Stimulated activated naive B cell treated with anti-CD40 and anti-IgM and Interleukin-4, amounts not matched to agents 10 μg/mL and 1 μg/mL and 100 μg/mL, for 72 hours (primary cell): ENCODE measurements around the gene DDO.

Source experiments
- ATAC-seq, 2 donors: fragments of 150-1000 bp; cut with Tn5 transposase; replicated peaks; 2 replicates each; pipeline ENCODE4 v1.10.0; 2021; ENCODE audit warnings: moderate library complexity in 1 of 2
- DNase-seq: peaks from one replicate; pipeline ENCODE4 v3.0.0; 2021
- H3K27ac Mint-ChIP-seq: one replicate; pipeline ENCODE4 v1.8.0; 2022; ENCODE audit warnings: mild to moderate bottlenecking, mixed read lengths
- H3K27me3 Mint-ChIP-seq, 2 donors: one replicate each; pipeline ENCODE4 v1.8.0; 2022; ENCODE audit warnings: mixed read lengths in 2 of 2
- H3K36me3 Mint-ChIP-seq, 2 donors: one replicate each; pipeline ENCODE4 v1.8.0; 2022; ENCODE audit warnings: mixed read lengths in 2 of 2, mild to moderate bottlenecking in 1 of 2
- H3K4me1 Mint-ChIP-seq, 2 donors: one replicate each; pipeline ENCODE4 v1.8.0; 2022; ENCODE audit warnings: mixed read lengths in 2 of 2, mild to moderate bottlenecking in 1 of 2
- H3K4me3 Mint-ChIP-seq, 2 donors: one replicate each; pipeline ENCODE4 v1.8.0; 2022; ENCODE audit warnings: mild to moderate bottlenecking in 2 of 2, mixed read lengths in 2 of 2, moderate library complexity in 1 of 2
- H3K9me3 Mint-ChIP-seq, 2 donors: one replicate each; pipeline ENCODE4 v1.8.0; 2022; ENCODE audit warnings: mixed read lengths in 2 of 2, mild to moderate bottlenecking in 1 of 2

The DDO gene

GRCh38 chr6:110404607-110405006 is 10.8 kb downstream of the DDO start:
- no peaks in the 10 kb centered on the region for H3K36me3 Mint-ChIP-seq
- H3K27ac Mint-ChIP-seq, result no peak overlapping the region
- no peaks in the 10 kb centered on the region for H3K4me1 Mint-ChIP-seq
- no peaks in the 10 kb centered on the region for H3K9me3 Mint-ChIP-seq
- peaks cover 0 to 8% of the 10 kb centered on the region in 2 donors for H3K27me3 Mint-ChIP-seq
- DNase-seq (no peak), ATAC-seq (no peak)
- no peak overlapping the region for H3K4me3 Mint-ChIP-seq

DNA sequence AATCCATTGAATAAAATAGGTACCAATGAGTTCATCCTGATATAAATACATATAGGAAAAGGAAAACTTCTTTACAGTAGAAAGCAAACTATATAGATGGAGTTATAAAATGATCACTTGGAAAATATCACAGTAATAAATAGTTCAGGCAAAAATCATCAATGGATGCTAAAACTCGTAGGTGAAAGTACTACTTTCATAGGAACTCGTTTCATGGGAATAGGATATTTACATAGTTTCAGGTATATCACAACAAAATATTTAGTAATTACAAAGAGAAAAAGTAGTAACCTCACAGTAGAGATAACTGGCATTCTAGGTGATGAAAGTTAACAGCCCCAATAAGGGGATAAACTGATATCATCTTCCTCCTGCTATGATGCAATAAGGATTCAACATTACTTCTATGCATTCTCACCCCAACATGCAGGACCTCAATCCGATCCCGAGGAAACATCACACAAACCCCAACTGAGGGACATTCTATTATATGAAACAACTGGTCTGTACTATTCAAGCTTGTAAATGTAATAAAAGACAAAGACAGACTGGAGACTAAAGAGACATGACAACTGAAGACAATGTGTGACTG is 13.7 kb downstream of the DDO start:
- ATAC-seq, result no peak
- Mint-ChIP-seq H3K4me3 (no peak overlapping the region), H3K36me3 (no peaks in the 10 kb centered on the region), H3K27ac (no peak overlapping the region), H3K9me3 (no peaks in the 10 kb centered on the region), H3K27me3 (peaks cover 0 to 8% of the 10 kb centered on the region in 2 donors), H3K4me1 (no peaks in the 10 kb centered on the region)
- DNase-seq, result no peak

DNA sequence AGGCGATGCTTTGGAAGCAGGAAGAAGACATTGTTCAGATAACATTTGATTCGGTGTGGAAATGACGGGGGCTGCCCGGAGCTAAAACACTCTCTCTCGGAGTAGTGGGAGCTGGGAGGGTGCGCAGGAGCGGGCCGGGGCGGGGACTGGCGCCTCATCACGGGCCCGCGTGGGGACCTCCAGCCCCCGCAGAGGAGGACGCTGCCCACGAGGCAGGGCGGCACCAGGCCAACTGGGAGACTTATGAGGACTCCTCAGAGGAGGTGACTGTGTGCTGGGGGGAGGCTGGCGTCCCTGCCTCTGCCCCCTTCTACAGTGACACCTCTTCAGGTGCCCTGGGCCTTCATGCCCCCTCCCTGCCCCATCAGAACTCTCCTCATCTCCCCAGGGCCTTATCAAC is 15.2 kb downstream of the DDO start:
- H3K36me3 Mint-ChIP-seq, result no peaks in the 10 kb centered on the region
- DNase-seq (no peak), ATAC-seq (no peak)
- no peaks in the 10 kb centered on the region for H3K4me1 Mint-ChIP-seq
- peak overlapping the region; percentile 56 to 78 for H3K4me3 Mint-ChIP-seq
- no peak overlapping the region for H3K27ac Mint-ChIP-seq
- peaks cover 0 to 8% of the 10 kb centered on the region in 2 donors for H3K27me3 Mint-ChIP-seq
- no peaks in the 10 kb centered on the region for H3K9me3 Mint-ChIP-seq

DNA sequence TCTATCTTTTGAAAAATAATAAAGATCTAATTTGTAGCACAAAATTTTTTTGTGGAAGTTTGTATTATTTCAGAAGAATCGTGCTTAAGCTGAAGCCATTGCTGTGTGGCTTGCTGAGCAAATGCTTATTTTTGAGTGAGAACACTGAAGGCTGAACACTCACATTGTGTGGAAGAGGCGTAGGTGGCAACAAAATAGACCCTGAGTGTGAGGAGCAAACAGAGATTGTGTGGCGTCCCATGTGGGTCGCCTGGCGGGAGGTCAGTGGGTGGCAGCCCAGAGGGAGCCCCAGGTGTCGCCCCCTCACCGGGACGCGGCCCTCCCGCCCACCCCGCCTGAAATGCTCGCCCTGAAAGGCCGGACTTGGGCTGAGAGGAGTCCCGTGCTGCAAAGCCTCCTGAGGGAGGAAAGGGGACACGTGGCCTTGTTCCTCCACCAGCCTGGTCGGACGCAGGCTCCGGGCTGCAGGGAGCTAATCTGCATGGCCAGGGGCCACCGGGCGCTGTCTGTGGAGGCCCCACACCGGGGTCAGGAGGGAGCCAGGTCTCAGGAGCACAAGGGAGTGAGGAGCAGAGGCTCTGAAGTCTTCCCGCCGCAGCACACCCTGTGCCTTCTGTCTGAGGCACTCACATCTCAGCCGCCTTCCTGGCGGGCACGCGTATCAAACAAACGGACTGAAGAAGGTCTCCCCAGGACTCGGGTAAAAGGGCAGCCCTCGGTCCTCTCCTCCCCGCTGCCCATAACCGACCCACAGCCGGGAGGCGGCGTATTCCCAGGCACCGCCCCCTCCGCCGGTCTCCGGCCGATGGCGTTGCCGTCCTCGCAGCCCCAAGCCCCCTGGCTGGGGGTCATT is 15.9 kb downstream of the DDO start:
- Mint-ChIP-seq H3K9me3 (no peaks in the 10 kb centered on the region), H3K27ac (no peak overlapping the region), H3K4me3 (peak overlapping the region; percentile 56 to 78), H3K27me3 (peaks cover 0 to 8% of the 10 kb centered on the region in 2 donors), H3K4me1 (no peaks in the 10 kb centered on the region), H3K36me3 (no peaks in the 10 kb centered on the region)
- peak; percentile 36 to 44 for ATAC-seq
- DNase-seq, result no peak

GRCh38 chr6:110398778-110399177 is 16.6 kb downstream of the DDO start:
- DNase-seq, result no peak
- H3K36me3 Mint-ChIP-seq, result no peaks in the 10 kb centered on the region
- H3K4me3 Mint-ChIP-seq, result no peak overlapping the region
- no peaks in the 10 kb centered on the region for H3K9me3 Mint-ChIP-seq
- no peak overlapping the region for H3K27ac Mint-ChIP-seq
- ATAC-seq, result no peak
- peaks cover 0 to 8% of the 10 kb centered on the region in 2 donors for H3K27me3 Mint-ChIP-seq
- no peaks in the 10 kb centered on the region for H3K4me1 Mint-ChIP-seq

DNA sequence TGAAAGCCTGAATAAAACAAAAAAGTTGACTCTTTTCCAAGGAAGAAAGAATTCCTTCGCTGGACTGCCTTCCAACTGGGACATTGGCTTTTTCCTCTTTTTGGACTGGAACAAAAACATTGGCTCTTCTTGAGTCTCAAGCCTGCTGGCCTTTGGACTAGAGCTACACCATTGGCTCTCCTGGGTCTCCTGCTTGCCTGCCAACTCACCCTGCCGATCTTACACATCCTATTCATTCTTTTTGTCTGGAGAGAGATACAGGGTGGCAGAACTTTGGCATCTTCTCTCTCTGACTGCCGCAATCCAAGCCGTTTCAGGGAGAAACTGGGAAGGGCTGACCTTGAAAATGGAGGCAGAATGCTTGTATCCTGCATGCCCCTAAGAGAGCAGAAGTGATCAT is 20.2 kb downstream of the DDO start:
- DNase-seq (no peak), ATAC-seq (no peak)
- Mint-ChIP-seq H3K9me3 (no peaks in the 10 kb centered on the region), H3K4me3 (no peak overlapping the region), H3K27ac (no peak overlapping the region), H3K27me3 (no peaks in the 10 kb centered on the region), H3K36me3 (no peaks in the 10 kb centered on the region), H3K4me1 (peaks cover 0 to 6% of the 10 kb centered on the region in 2 donors)

- no peaks in the 10 kb centered on the region for H3K27me3 Mint-ChIP-seq
- no peak for DNase-seq
- no peak for ATAC-seq
- no peak overlapping the region for H3K4me3 Mint-ChIP-seq
- no peaks in the 10 kb centered on the region for H3K36me3 Mint-ChIP-seq
- peaks cover 0 to 6% of the 10 kb centered on the region in 2 donors for H3K4me1 Mint-ChIP-seq
- H3K27ac Mint-ChIP-seq, result no peak overlapping the region
- no peaks in the 10 kb centered on the region for H3K9me3 Mint-ChIP-seq
These were observed 21.0 kb downstream of the DDO start for GRCh38 chr6:110394409-110394808.

GRCh38 chr6:110392727-110393126 is 22.6 kb downstream of the DDO start:
- ATAC-seq (no peak), DNase-seq (no peak)
- no peaks in the 10 kb centered on the region for H3K27me3 Mint-ChIP-seq
- no peak overlapping the region for H3K27ac Mint-ChIP-seq
- H3K9me3 Mint-ChIP-seq, result no peaks in the 10 kb centered on the region
- no peak overlapping the region for H3K4me3 Mint-ChIP-seq
- no peaks in the 10 kb centered on the region for H3K36me3 Mint-ChIP-seq
- H3K4me1 Mint-ChIP-seq, result peaks cover 0 to 6% of the 10 kb centered on the region in 2 donors

- H3K9me3 Mint-ChIP-seq, result no peaks in the 10 kb centered on the region
- peaks cover 0 to 6% of the 10 kb centered on the region in 2 donors for H3K4me1 Mint-ChIP-seq
- no peaks in the 10 kb centered on the region for H3K27me3 Mint-ChIP-seq
- H3K36me3 Mint-ChIP-seq, result no peaks in the 10 kb centered on the region
- no peak for DNase-seq
- no peak overlapping the region for H3K27ac Mint-ChIP-seq
- H3K4me3 Mint-ChIP-seq, result no peak overlapping the region
- peak in 1 of 2 donors; percentile 56 for ATAC-seq
These were observed 25.0 kb downstream of the DDO start for GRCh38 chr6:110390404-110390803.

GRCh38 chr6:110389689-110390382 is 25.5 kb downstream of the DDO start:
- ATAC-seq (peak in 1 of 2 donors; percentile 5), DNase-seq (no peak)
- Mint-ChIP-seq H3K27me3 (no peaks in the 10 kb centered on the region), H3K4me1 (peaks cover 0 to 6% of the 10 kb centered on the region in 2 donors), H3K9me3 (no peaks in the 10 kb centered on the region), H3K4me3 (no peak overlapping the region), H3K36me3 (no peaks in the 10 kb centered on the region), H3K27ac (peak overlapping the region; percentile 70)

DNA sequence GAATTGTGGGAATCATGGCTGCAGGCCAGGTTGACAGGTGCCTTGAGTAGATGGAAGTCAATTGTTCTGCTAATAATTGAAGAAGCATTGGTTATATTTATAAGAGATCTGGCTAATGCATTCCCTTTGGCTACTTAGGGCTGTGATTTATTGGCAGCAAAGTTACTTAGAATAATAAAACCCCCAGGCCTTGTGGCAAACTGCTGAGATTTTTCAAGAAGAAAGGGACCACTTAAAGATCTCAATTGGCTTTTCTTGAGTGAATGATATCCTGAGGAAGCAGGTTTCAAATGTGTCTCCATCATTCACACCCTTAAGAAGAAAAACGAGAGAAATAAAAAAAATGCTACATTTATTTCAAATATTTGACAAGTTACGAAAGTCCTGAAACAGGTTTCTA is 27.4 kb downstream of the DDO start:
- peaks cover 0 to 6% of the 10 kb centered on the region in 2 donors for H3K4me1 Mint-ChIP-seq
- no peak overlapping the region for H3K27ac Mint-ChIP-seq
- H3K27me3 Mint-ChIP-seq, result no peaks in the 10 kb centered on the region
- DNase-seq (no peak), ATAC-seq (no peak)
- no peak overlapping the region for H3K4me3 Mint-ChIP-seq
- H3K36me3 Mint-ChIP-seq, result no peaks in the 10 kb centered on the region
- H3K9me3 Mint-ChIP-seq, result no peaks in the 10 kb centered on the region

- no peaks in the 10 kb centered on the region for H3K4me1 Mint-ChIP-seq
- H3K27me3 Mint-ChIP-seq, result peaks cover 8 to 9% of the 10 kb centered on the region in 2 donors
- no peak for ATAC-seq
- H3K27ac Mint-ChIP-seq, result no peak overlapping the region
- H3K9me3 Mint-ChIP-seq, result peaks cover 3 to 4% of the 10 kb centered on the region in 2 donors
- DNase-seq, result no peak
- H3K4me3 Mint-ChIP-seq, result no peak overlapping the region
- H3K36me3 Mint-ChIP-seq, result no peaks in the 10 kb centered on the region
These were observed 29.9 kb downstream of the DDO start for GRCh38 chr6:110385458-110385863.

GRCh38 chr6:110378552-110378951 is 36.8 kb downstream of the DDO start:
- H3K9me3 Mint-ChIP-seq, result peaks cover 3 to 4% of the 10 kb centered on the region in 2 donors
- no peak overlapping the region for H3K4me3 Mint-ChIP-seq
- no peak overlapping the region for H3K27ac Mint-ChIP-seq
- no peaks in the 10 kb centered on the region for H3K4me1 Mint-ChIP-seq
- H3K36me3 Mint-ChIP-seq, result no peaks in the 10 kb centered on the region
- H3K27me3 Mint-ChIP-seq, result peaks cover 8 to 10% of the 10 kb centered on the region in 2 donors
- ATAC-seq, result no peak
- DNase-seq, result no peak

DNA sequence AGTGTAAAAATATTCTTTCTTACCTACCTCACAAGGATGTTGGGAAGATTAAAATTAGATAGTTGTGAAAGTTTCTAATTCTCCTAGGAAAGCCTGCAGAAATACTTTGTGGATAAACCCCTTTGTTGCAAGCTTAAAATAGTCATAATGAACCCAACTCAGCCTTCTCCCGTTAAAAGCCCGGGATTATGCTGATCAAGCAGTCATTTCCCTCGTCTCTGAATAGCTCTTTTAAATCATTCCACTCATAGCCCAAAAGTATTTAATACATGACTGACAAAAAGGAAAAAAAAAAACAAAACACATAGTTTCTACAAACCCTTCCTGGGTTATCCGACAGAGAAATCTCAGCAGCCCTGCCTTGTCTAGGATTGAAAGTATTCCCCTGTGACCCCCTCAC is 46.3 kb downstream of the DDO start:
- no peaks in the 10 kb centered on the region for H3K9me3 Mint-ChIP-seq
- H3K27me3 Mint-ChIP-seq, result peaks cover 6 to 22% of the 10 kb centered on the region in 2 donors
- no peaks in the 10 kb centered on the region for H3K36me3 Mint-ChIP-seq
- no peak for ATAC-seq
- H3K4me3 Mint-ChIP-seq, result no peak overlapping the region
- H3K4me1 Mint-ChIP-seq, result peaks cover 8 to 14% of the 10 kb centered on the region in 2 donors
- DNase-seq, result no peak
- H3K27ac Mint-ChIP-seq, result no peak overlapping the region
